GM18868 (cell line): ENCODE results near the gene ANGPTL7.
"Not testable (repeated sequence)": the region's sequence is repeated elsewhere in the genome, so short reads cannot be mapped to it uniquely, and the experiment has no call there.

Experiments used
- ATAC-seq: cut with Tn5 transposase; IDR thresholded peaks from one replicate; pipeline ENCODE4 v1.9.1; 2021; ENCODE audit warnings: mild to moderate bottlenecking, moderate library complexity; ENCODE audit not compliant: unreplicated experiment

Gene ANGPTL7

DNA sequence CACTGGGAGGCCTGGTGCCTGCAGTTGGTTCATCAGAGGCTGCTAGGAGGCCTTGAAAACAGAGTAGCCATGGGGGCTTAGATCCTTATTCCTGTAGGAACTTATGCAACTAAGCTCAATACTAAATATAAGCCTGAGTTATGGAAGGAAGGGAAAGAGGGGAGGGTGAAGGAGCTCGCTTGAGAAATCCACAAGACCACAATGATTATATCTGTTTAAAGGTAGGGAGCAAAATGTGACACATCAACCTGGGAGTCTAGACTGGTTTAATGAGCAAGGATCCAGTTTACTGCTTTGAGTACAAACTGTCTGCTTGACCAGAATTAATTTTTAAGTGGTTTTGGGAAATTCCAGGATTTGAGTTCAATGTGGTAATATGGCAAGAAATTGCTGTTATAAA, 20.4 kb upstream of the ANGPTL7 start:
- ATAC-seq: no peak

DNA sequence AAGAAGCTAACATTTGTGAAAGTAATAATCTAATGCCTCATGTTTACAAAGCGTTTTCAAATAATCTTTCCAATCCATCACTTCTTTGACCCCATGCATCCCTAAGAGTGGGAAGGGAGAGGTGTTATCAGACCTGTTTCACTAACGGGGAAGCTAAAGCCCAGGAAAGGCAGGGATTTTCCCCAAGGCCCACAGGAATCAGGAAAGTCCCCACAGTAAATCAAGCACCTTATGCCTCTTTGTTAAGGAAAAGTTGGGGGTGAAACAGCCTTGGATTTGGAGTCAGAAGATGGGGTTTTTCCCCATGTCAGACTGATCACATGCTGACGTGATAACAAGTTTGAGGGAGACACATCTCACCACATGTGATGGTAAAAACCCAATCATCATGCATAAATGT, 20.0 kb upstream of the ANGPTL7 start:
- no peak for ATAC-seq

DNA sequence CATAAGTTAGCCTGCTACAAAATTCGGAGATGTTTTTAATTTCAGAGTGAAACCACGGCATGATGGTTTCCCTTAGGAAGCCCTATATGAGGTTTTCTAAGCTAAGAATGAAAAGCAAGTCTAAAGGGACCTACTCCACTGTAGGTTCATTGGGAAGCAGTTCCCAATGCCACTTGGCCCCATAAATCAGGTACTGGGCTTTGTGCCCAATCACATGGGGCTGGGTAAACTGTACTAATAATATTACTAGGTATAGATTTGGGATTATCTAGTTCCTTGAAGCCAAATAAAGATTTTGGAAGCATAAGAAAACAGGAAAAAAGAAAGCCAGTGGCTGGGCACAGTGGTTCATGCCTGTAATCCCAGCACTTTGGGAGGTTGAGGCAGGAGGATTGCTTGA, 19.1 kb upstream of the ANGPTL7 start:
- ATAC-seq: no peak

DNA sequence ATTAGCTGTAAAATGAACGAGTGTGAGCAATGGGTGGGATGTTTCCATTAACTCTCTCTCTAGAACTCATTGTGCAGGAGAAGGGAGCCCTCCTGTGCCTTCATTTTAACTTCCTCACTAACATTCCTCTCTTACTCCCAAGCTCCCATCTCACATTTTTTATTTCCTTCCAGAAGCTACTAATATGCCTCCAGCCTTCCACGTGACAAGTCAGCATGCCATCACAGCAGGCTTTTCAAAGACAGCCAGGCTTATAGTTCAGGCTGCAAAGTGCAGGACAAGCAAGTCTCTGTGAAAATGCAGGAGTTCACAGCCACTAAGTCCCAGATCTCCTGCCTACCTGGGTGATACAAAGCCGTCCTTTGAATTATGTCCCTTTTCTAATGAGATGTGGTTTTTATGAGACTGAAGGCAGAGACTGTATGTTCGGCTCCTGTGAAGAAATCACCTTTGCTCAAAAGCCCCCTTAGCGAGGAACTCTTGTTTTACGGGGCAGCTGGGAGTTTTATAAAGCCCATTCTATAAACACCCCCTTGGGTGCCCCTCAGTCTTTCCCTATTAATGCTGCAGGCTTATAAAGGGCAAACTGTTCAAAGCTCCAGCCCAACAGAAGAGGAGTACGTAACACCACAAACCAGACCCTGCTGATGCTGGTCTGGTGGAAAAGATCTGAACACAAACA, 14.8 kb upstream of the ANGPTL7 start:
- ATAC-seq: no peak

DNA sequence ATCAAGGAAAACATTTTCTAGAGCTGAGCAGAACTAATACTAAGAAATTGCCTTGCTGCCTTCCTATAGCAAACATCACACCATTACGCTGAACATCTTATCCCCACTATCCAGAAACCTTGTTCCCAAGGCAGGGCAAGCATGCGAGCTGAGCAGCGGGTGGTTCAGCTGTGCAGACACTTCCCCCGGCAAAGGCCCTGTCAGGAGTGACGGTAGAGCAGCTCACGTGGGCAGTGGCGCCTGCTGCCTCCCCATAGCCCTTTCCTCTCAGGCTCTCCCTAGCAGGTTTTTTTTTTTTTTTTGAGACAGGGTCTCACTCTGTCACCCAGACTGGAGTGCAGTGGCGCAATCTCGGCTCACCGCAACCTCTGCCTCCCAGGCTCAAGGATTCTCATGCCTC, 13.7 kb upstream of the ANGPTL7 start:
- ATAC-seq: no peak

DNA sequence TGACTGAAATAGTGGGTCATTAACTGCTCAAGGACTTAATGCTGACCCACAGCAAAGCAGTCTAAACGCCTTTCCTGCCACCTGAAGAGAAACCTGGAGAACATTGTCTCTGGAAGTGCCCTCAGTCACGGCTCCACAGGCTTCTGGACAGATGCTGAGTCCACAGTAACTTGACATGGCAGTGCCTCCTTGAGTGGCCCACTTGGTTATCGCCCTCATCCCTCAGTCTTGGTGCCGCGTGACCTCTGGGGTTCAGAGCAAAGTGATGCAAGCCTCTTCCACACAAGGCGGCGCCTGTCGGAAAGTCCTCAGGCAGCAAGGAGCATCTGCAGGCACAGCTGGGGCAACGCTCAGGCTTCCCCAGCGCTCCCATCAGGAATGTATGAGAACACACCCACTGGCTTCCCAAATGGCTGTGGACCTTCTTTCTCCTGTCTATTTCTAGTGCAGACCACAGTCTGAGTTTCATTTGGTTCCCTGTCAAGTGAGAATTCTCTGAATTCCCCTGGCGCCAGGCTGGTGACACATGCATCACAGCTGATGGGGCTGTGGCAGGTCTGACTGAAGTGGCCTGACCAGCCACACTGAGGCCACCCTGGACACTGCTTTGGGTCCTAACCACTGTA, 13.0 kb upstream of the ANGPTL7 start:
- no peak for ATAC-seq

DNA sequence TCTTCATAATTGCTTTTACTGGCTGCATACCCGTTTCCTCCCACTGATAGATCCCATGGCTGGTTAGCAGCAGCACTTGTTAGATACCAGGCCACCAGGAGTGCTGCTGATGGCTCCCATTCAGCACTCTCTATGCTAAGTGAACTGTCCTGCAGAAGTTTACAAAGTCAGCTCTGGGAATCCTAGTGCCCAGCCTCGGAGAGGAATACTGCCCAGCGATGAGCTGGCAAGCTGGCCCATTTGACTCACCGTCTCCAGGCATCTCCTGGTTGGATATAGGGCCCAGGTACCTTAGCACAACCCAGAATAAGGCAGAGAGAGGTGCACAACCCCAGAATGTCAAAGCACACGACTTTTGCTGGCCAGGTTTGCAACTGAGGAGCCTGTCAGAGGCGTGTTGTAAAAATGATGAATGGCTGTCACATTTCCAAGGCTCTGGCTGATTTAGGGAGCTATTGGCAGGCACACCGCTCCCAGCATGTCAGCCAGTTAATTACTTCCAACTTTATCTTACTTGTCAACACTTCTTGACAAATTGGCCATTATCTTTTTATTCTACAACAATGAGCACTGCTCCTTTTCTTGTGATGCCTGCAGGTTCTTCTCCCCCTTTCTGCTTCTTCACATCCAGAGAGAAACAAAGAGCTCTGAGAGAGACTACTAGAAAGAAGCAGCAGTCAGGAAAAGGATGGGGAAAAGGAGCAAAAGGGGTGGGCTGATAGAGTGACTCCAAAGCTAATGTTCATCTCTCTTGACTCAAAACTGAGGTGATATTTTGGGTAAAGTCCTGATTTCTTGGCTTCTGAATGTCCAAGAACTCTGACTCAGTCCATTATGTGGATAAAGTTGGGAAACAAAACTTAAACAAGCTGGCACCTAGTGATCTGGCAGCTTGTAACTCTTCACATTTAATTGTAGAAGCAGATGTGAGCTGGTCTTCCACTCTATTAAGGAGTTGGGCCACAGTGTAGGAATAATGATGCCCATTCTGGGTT, 10.8 kb upstream of the ANGPTL7 start:
- no peak for ATAC-seq

DNA sequence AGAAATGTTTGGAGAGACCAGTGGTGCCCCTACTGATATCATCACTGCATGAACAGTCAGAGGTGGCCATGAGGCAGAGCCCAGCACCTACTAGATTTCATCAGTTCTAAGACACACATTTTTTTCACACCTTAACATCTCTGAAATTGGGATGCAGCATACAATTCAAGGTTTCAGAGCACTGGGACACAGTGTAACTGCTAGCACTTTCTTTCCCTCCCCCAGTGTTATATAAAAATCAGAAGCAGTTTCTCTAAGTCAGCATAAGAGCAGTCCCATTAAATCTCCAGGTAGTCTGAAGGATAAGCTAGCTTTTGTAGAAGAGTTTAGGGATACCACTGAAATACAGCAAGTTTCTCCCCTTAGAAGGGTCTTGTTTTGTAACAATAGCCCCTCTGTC, 10.0 kb upstream of the ANGPTL7 start:
- no peak for ATAC-seq

DNA sequence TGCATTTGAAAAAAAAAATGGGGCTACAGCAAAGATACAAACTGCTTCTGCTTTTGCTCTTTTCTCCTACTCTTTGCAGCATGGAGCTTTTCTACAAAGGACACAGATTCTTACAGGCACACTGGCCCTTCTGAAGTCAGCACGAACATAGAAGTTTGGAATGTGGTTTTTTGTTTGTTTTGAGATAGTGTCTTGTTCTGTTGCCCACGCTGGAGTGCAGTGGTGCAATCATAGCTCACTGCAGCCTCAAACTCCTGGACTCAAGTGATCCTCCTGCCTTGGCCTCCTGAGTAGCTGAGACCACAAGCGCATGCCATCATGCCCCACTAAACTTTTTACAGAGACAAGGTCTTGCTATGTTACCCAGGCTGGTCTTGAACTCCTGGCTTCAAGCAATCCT, 9.4 kb upstream of the ANGPTL7 start:
- not testable (repeated sequence) for ATAC-seq

DNA sequence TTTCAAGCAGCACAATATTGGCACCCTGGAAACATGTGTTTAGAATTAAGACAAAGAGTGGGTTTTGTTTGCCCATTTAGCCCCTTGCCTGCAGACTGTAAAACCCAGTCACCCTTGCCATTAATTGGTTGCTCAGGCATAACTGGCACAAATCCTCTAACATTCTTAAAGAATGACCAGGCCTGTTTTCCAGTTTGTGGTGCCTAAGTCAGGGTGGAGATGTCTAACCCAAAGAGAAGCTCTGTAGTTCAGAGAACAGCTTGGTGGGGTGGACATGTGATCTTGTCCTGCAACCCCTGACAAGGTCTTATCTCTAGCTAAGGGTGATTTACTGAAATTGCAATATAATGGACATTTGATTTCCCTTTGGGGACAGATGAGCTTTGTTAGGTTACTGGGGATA, 8.8 kb upstream of the ANGPTL7 start:
- ATAC-seq: no peak

DNA sequence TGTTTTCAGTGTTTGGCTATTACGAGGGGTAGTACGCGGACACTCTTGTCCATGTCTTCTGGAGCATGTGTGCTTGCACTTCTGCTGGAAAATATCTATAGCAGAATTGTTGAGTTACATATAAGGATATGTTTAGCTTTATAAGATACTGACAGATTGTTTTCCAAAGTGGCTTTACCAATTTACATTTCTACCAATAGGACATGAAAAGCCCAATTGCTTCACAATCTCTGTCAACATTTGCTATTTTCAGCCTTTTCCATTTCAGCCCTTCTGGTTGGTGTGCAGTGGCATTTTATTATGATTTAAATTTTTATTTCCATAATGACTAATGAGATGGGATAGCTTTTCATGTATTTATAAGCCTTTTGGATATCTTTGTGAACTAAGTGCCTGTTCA, 6.3 kb upstream of the ANGPTL7 start:
- ATAC-seq: no peak

DNA sequence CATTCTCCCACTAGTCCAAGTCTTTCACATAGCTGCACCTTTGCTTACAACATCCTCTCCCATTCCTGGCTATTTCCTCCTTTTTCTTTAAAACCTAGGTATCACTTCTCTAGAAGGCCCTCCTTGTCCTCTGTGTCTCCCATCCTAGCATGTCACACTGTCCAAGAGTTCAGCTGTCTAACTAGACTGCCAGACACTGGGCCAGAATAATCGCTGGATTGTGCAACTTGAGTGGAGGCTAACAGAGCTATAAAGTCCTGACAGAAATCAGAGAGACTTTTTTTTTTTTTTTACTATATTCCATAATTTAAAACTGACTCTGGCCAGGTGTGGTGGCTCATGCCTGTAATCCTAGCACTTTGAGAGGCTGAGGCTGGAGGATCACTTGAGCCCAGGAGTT, 4.2 kb upstream of the ANGPTL7 start:
- ATAC-seq: no peak

DNA sequence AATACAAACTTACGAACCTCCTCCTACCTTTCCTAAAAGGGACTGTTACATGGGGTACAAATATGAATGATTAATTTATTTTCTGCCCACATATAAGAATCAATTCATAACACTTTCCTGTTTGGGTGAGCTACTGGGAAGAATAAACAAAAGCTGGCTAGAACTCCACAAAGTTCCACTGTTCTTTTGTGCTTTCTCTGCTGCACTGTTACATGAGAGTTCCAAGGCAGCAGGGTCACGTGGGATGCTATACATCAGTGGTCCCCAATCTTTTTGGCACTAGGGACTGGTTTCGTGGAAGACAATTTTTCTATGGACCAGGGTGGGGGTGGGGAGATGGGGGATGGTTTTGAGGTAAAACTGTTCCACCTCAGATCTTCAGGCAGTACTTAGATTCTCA, 2.2 kb upstream of the ANGPTL7 start:
- no peak for ATAC-seq

DNA sequence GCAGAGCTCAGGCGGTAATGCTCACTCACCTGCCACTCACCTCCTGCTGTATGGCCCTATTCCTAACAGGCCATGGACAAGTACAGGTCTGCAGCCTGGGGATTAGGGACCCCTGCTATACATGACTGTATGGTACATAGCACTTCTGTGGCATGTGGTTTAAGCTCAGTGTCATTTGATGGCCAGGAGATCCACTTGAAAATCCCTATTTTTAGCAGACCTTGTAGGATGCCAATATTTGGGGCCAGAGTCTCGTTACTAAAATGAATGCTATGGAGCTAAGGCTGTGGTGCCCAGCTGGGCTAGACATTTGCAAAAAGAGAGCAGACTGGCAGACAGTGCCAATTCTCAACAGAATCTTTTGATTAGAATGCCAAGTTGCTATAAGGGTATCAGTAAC, 1.7 kb upstream of the ANGPTL7 start:
- no peak for ATAC-seq

DNA sequence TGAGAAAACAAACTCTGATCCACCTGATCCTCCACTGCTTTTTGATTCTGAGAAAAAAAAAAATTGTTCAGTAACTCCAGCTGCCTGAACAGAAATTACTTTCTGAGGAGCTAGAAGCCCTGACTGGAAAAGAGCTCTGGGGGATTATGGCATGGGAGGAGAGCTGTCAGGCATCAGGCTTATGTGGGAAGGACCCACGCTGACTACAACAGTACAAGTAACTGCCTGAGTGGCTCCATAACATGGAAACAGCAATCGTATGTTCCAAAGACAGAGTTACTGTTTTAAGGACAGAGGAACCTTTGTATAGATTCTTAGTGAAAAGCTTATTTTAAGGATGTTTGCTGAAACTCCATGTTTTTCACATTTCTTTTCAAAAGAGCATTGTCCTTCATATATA, 1.2 kb upstream of the ANGPTL7 start:
- ATAC-seq: no peak

DNA sequence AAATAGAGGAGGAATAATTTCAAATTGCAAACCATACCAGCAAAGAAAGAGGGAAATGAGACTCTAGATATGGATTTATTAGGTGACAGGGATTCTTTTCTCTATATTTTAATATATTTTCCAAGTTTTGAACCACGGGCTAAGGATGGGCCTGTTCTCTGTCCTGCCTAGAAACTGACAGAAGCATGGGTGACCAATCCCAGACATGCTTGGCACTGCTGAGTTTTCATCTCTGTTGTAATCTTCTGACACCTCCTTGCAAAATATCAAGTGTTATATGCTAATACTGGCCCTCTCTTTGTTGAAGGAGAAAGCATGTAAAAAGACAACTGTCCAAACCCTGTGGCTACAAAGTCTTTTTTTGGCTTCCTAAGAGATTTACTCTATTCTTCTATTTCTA, 774 bp upstream of the ANGPTL7 start:
- no peak for ATAC-seq

DNA sequence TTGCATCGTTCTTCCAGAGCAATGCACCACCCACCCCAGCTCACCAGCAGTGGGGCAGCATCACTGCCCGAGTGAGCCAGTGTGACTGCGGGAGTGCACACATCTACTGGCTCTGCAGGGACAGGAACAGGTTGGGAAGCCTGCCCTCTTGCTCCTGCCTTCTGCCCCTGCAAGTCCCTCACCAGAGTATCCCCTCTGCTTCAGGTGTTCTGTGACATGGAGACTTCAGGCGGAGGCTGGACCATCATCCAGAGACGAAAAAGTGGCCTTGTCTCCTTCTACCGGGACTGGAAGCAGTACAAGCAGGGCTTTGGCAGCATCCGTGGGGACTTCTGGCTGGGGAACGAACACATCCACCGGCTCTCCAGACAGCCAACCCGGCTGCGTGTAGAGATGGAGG, 4.2 kb downstream of the ANGPTL7 start:
- no peak for ATAC-seq

DNA sequence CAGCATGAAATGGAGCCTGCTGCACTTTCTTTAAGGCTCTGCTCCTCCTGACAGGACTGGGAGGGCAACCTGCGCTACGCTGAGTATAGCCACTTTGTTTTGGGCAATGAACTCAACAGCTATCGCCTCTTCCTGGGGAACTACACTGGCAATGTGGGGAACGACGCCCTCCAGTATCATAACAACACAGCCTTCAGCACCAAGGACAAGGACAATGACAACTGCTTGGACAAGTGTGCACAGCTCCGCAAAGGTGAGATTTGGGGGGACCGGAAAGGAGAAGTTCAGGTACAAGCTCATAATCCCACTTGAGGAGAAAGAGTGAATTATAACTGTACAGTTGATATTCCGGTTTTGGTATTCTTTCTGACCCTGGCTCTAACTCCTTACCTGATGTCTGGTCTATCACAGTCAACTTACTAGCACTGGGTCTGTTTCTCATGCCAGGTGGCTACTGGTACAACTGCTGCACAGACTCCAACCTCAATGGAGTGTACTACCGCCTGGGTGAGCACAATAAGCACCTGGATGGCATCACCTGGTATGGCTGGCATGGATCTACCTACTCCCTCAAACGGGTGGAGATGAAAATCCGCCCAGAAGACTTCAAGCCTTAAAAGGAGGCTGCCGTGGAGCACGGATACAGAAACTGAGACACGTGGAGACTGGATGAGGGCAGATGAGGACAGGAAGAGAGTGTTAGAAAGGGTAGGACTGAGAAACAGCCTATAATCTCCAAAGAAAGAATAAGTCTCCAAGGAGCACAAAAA, 5.4 kb downstream of the ANGPTL7 start:
- ATAC-seq: no peak

DNA sequence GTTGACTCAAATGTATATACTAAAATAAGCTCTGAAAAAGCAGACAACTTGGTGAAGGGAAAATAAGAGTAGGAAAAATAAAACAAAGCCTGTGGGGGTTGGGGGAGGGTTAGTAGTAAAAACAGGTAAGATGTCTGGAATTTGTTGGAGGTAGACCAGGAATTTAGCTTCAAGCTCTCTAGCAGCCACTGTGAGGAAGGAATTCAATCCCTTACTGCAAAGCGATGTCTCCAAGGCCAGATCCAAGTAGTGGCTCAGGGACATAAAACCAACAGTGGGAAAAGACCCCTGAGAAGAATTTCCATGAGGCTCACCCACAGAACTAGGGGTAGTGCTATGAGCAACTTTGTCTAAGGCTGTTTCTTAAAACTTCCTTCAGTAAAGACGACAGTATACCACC, 7.8 kb downstream of the ANGPTL7 start:
- ATAC-seq: no peak

DNA sequence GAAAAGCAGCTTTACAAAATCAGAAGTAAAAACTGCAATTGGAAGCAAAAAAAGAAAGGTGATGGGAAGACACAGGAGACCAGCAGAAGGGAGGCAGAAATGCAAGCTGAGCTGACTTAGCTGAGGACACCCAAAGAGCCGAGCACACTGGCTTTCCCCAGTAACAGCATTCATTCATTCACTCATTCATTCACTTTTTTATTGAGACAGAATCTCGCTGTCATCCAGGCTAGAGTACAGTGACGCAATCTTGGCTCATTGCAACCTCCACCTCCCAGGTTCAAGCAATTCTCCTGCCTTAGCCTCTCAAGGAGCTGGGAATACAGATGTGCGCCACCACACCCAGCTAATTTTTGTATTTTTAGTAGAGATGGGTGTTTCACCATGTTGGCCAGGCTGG, 8.2 kb downstream of the ANGPTL7 start:
- ATAC-seq: no peak

DNA sequence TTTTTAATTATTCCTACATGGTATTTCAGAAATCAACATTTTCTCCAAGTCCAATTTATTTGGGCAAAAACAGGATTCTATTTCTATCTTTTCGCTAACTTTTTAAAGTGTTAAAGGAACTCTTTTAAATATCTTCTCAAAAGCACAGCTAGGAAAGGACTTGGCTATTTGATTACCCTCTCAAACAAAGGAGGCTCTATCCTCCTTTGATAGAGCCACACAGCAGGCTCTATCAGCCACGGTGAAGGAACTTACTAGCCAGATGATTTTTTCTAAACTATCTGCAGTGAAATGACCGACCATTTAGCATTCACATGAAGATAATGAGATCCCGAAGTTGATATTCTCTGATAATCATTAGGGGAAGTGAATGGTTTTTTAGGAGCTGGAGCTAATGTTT, 9.1 kb downstream of the ANGPTL7 start:
- no peak for ATAC-seq
